Lower leg skin (tissue), 4 donors: ENCODE data around the gene BRF1. TPM values are rescaled to one million over a fixed set of nuclear protein-coding genes. Genes with fewer than 3 reads are reported as not detected.
"Not testable (repeated sequence)": the region's sequence is repeated elsewhere in the genome, so short reads cannot be mapped to it uniquely, and the experiment has no call there.

ENCODE experiments used
- DNase-seq, 2 donors: peaks; one replicate each; pipeline ENCODE4 v3.0.0-alpha.2; 2019; ENCODE audit warnings: low spot score in 2 of 2
- H3K4me3 ChIP-seq: fragments of 200-600 bp; sonication (generic); 2 replicates; pipeline ENCODE4 v1.5.1; 2017; ENCODE audit warnings: mild to moderate bottlenecking, low read depth; ENCODE audit not compliant: poor library complexity, severe bottlenecking
- POLR2A ChIP-seq, 2 donors: fragments of 450-650 bp; IDR thresholded peaks; one replicate each; pipeline ENCODE4 v1.6.1; 2016 to 2017; ENCODE audit warnings: antibody characterized with exemption in 2 of 2, mild to moderate bottlenecking in 1 of 2, moderate library complexity in 1 of 2
- WGBS, 2 donors: methylation state at CpG; one replicate each; pipeline ENCODE4 v1.1.5; 2018; 5-methylcytosine and 5-hydroxymethylcytosine counted together
- intact Hi-C: fragments of 100-400 bp; cut with DNase I; formaldehyde crosslinking; loops from one replicate; pipeline ENCODE4 v1.15.0; 2023; ENCODE audit warnings: low total_unique reads
- total RNA-seq, 4 donors: library from RNA; depleted of rRNA; stranded (reverse); fragments of >200 nt; gene quantifications; one replicate each; pipeline ENCODE4 v1.1.0, GENCODE V29; 2016
- TF ChIP-seq, protein P1 (sequence below), 3 donors: fragments of 450-650 bp; IDR thresholded peaks; one replicate each; pipeline ENCODE4 v1.5.1; 2016; ENCODE audit warnings: antibody characterized with exemption in 3 of 3, mild to moderate bottlenecking in 3 of 3, moderate library complexity in 2 of 3

Gene BRF1
- total RNA-seq, 4 donors from 2014 or later, result 32.7 to 74.5 (median 43.0) TPM

GRCh38 chr14:105309371-105309770 is 8.6 kb upstream of the BRF1 start:
- DNase-seq, result no peak
- TF ChIP-seq, protein P1, sequence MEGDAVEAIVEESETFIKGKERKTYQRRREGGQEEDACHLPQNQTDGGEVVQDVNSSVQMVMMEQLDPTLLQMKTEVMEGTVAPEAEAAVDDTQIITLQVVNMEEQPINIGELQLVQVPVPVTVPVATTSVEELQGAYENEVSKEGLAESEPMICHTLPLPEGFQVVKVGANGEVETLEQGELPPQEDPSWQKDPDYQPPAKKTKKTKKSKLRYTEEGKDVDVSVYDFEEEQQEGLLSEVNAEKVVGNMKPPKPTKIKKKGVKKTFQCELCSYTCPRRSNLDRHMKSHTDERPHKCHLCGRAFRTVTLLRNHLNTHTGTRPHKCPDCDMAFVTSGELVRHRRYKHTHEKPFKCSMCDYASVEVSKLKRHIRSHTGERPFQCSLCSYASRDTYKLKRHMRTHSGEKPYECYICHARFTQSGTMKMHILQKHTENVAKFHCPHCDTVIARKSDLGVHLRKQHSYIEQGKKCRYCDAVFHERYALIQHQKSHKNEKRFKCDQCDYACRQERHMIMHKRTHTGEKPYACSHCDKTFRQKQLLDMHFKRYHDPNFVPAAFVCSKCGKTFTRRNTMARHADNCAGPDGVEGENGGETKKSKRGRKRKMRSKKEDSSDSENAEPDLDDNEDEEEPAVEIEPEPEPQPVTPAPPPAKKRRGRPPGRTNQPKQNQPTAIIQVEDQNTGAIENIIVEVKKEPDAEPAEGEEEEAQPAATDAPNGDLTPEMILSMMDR (IDR thresholded peaks at IDR 0.05), result no peak
- TF ChIP-seq POLR2A (IDR thresholded peaks at IDR 0.05), result no peak
- WGBS, 2 donors, result 85 to 94% methylated on average over 8 of the region's 8 CpGs
- H3K4me3 ChIP-seq, result no peak overlapping the region
- intact Hi-C loops, result no loop called here

DNA sequence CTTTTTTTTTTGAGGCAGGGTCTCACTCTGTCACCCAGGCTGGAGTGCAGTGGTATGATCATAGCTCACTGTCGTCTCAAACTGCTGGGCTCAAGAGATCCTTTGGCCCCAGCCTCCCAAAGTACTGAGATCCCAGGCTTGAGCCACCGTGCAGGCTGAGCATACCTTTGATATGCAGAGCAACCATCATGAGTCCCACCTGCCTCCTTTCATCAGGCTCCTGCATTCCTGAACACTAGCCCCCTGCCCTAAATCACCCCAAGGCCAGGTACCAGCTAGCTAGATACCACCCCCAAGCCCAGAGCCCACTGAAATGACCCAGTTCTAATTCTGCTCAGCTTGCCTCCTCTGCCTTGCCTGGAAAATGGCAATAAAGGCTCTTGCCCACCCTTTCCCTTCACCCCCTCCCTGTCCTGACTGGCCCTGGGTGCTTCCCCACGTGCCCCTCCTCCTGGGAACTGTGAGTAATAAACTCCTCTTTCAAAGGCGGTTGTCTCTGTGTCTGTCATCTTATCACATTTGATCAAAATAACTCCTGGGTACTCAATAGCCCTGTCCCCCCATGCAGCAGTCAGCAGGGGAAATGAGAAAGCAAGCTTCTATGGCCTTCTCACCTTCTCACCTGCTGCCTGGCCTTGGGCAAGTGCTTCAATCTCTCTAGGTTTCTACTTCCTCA is 6.4 kb upstream of the BRF1 start:
- TF ChIP-seq POLR2A (IDR thresholded peaks at IDR 0.05), result no peak
- TF ChIP-seq, protein P1 (IDR thresholded peaks at IDR 0.05), result no peak
- intact Hi-C loops, result no loop called here
- WGBS, 2 donors, result 85 to 89% methylated on average over 4 of the region's 4 CpGs
- no peak for DNase-seq
- H3K4me3 ChIP-seq, result no peak overlapping the region

- no peak for DNase-seq
- 79 to 83% methylated on average over 9 of the region's 9 CpGs for WGBS, 2 donors
- intact Hi-C loops, result no loop called here
- no peak overlapping the region for H3K4me3 ChIP-seq
- TF ChIP-seq, protein P1 (IDR thresholded peaks at IDR 0.05), result no peak
- no peak for TF ChIP-seq POLR2A (IDR thresholded peaks at IDR 0.05)
Observed at GRCh38 chr14:105305791-105306190, 5.0 kb upstream of the BRF1 start.

DNA sequence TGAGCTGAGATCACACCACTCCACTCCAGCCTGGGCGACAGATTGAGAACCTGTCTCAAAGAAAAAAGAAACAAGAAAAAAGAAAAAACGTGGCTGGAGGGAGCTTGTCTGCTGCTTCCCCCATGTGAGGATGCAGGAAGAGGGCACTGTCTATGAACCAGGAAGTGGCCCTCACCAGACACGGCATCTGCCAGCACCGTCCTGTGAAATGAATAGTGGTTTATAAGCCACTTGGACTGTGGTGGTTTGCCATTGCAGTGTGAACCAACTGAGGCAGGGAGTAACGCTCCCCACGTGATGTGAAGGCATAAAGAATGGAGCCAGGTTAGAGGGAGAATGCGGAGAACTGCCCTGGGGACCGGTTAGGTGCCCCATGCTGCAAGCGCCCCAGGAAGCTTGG is 4.5 kb upstream of the BRF1 start:
- intact Hi-C loops, result no loop called here
- TF ChIP-seq, protein P1 (IDR thresholded peaks at IDR 0.05), result no peak
- no peak for TF ChIP-seq POLR2A (IDR thresholded peaks at IDR 0.05)
- DNase-seq, result no peak
- 78% methylated on average over 9 of the region's 9 CpGs for WGBS, 2 donors
- no peak overlapping the region for H3K4me3 ChIP-seq

GRCh38 chr14:105304565-105304964 is 3.8 kb upstream of the BRF1 start:
- no peak overlapping the region for H3K4me3 ChIP-seq
- TF ChIP-seq, protein P1 (IDR thresholded peaks at IDR 0.05), result no peak
- TF ChIP-seq POLR2A (IDR thresholded peaks at IDR 0.05), result no peak
- WGBS, 2 donors, result 84 to 85% methylated on average over 9 of the region's 9 CpGs
- no peak for DNase-seq
- intact Hi-C loops, result no loop called here

DNA sequence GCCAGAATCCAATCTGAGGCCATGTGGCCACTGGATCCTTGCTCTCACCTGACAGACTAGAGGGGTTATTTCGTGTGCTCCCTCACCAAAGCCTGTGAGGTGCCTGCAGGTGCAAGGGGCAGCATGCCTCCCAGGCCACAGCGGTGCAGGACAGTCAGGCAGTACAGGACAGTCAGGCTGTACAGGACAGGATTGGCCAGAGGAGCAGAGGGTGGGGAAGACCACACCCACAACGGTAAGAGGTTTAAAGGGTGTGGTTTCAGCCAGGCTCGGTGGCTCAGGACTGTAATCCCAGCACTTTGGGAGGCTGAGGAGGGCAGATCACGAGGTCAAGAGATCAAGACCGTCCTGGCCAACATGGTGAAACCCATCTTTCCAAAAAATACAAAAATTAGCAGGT is 3.1 kb upstream of the BRF1 start:
- 69 to 71% methylated on average over 6 of the region's 6 CpGs for WGBS, 2 donors

DNA sequence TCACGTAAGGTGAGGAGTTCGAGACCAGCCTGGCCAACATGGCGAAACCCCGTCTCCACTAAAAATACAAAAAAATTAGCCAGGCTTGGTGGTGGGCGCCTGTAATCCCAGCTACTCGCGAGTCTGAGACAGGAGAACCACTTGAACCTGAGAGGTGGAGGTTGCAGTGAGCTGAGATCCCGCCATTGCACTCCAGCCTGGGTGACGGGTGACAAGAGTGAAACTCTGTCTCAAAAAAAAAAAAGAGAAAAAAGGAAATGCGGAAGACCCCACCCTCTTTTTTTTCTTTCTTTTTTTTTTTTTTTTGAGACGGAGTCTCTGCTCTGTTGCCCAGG is 1.1 kb upstream of the BRF1 start:
- H3K4me3 ChIP-seq, intact Hi-C loops, DNase-seq: not testable (repeated sequence)
- WGBS, 2 donors, result 75 to 84% methylated on average over 11 of the region's 11 CpGs

More for the DNA sequence above, 3.1 kb upstream of the BRF1 start:
- DNase-seq, result no peak
- no peak for TF ChIP-seq POLR2A (IDR thresholded peaks at IDR 0.05)
- TF ChIP-seq, protein P1 (IDR thresholded peaks at IDR 0.05), result no peak
- no peak overlapping the region for H3K4me3 ChIP-seq
- intact Hi-C loops, result no loop called here
